M059J (cell line): ENCODE results near the gene MFAP4. TPM values are rescaled to one million over a fixed set of nuclear protein-coding genes. Genes with fewer than 3 reads are reported as not detected.

Source experiments
- DNase-seq: peaks from one replicate; pipeline ENCODE4 v3.0.0-alpha.2; 2012; ENCODE audit warnings: low read depth
- total RNA-seq: library from RNA; depleted of rRNA; stranded (reverse); fragments of >200 nt; shearing (Covaris generic); gene quantifications from 2 replicates; pipeline ENCODE4 v1.2.3, GENCODE V29; 2014

Gene MFAP4
- total RNA-seq, 1 experiment from 2014 or later, result not detected

DNA sequence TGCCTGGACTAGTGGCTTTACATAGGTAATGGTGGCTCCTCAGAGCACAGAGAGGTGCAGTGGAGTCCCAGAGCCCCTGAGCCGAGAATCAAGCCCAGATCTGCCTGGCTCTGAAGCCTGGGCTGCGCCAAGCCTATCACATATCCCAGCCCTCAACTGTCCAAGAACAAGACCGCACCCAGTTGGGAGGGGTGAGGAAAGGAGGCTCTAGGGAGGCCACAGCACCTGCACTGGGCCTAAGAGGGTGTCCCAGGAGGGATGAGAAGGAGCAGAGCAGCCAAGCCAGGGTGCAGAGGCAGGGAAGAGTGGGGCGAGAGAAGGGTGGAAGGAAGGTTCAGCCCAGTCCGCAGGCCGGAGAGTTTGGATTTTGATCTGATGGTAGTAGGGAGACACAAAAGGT is 23.1 kb upstream of the MFAP4 start:
- no peak for DNase-seq

GRCh38 chr17:19409509-19409908 is 22.5 kb upstream of the MFAP4 start:
- peak; percentile 78 for DNase-seq

DNA sequence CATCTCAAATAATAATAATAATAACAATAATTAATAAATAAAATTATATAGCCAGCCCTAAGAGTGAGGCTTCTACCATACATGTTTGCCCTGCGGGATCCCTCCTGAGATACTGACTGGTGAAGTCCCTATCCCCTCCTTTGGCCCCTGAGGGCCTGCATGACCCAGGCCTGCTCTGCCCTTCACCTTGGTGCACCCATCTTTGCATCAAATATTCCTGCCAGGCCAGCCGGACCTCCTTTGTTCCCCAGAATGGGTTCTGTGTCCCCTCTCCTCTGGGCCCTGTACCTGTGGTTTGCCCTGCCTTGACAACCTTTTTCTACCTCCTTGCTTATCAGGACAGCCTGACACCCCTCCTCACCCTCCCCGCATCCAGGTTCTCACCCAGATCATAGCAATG is 22.1 kb upstream of the MFAP4 start:
- DNase-seq, result no peak

DNA sequence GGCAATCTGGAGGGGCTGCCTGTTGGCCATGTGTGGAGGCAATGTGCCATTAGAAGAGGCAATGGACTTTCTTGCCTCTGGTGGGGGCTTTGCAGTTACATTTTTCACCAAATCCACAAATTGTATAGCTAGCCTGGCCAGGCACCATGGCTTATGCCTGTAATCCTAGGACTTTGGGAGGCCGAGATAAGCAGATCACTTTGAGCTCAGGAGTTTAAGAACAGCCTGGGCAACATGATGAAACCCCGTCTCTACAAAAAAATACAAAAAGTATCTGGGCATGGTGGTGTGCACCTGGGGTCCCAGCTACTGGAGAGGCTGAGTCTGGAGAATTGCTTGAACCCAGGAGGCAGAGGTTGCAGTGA is 21.3 kb upstream of the MFAP4 start:
- DNase-seq, result no peak

GRCh38 chr17:19407601-19408345 is 20.8 kb upstream of the MFAP4 start:
- no peak for DNase-seq

- no peak for DNase-seq
These were observed 18.1 kb upstream of the MFAP4 start for GRCh38 chr17:19405114-19405513.

DNA sequence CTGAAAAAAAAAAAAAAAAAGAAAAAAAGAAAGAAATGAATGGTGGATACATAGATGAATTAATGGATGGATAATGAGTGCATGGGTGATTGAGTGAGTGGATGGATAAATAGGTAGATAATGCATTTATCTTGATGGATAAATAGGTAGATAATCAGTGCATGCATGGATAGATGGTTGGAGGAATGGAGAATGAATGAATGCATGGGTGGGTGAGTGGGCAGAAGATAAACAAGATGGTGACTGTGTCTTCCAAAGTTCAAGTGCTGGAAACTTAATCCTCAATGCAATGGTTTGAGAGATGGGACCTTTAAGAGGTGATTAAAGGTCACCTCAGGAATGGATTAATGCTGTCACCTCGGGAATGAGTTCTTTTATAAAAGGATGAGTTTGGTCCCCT is 17.3 kb upstream of the MFAP4 start:
- no peak for DNase-seq

DNA sequence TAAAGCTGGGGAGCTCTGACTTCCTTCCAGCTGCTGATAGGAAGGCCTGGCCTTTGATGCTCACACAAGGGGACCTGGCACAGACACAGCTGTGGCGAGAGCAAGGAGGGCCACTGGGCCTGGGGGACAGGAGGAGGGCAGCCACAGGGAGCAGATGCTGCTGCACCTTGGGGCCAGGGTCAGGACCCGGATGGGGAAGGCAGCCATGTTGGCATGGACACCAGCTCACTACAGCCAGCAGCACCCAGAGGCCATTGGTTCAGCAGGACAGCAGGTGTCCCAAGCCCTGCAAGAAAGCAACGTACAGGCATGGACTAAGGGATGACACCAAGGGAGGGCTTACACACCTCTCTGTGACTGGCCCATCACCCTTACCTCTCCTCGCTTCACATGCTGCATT is 16.0 kb upstream of the MFAP4 start:
- DNase-seq, result no peak

- no peak for DNase-seq
These were observed 15.2 kb upstream of the MFAP4 start for GRCh38 chr17:19402171-19402570.

DNA sequence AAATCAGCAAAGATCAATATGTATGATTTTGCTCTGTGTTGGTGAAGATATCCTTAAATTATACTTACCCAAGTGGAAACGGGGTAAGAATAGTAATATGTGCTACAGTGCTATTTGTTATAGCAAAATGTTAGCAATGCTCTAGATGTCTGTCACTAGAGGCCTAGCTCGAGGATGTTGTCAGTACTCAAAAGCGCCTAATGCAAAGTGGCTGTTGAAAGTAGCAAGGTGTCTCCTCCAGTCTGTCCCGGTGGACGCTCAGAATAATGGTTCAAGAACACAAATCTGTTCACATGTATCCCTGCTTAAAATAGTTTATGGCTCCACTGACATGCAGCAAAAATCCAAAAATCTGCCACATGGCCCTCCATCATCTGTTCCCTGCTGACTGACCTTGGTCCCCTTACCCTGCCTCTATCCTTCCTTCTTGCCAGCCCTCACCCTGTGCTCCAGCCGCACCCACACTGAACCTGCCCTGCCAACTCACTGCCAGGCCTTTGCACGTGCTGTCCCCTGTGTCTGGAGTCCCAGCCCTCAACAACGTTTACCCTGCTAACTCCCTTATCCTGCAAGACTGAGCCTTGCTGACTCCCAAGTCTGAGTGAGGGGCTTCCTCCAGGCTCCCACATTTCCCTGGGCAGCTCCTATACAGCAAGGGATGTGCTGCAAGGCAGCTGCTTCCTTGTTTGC is 14.5 kb upstream of the MFAP4 start:
- no peak for DNase-seq

DNA sequence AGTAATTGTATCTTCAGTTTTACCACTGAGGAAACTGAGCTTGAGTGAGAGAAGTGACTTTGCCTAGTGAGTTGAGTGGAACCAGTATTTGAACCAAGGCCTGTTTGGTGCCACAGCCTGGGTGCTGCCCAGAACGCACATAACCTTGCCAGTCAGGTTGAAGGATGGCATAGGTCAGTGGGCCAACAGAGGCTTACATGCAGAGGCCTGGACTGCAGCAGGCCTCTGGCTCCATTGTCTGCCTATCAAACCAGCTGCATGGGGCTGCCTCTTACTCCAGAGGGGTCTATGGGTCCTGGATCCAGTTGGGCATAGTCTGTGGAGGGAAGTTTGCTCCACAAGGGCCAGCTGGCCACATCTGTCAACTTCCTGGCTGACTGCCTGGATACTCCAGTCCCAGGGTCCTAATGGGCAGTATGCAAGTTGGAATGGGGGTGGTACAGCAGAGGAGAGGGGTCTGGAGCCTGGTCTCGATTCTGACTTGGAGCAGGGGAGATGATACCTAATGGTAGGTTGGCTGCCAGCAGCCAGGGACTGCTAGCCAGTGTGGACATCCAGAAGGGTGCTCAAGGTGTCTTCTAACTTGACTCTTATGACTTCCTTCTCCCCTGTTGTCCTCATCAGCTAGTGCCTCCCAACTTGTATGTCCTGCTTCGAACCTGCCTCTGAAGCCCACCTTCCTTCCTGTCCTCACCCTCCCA is 12.9 kb upstream of the MFAP4 start:
- DNase-seq, result no peak

- DNase-seq, result peak; percentile 31
These were observed 11.6 kb upstream of the MFAP4 start for GRCh38 chr17:19398301-19399181.

DNA sequence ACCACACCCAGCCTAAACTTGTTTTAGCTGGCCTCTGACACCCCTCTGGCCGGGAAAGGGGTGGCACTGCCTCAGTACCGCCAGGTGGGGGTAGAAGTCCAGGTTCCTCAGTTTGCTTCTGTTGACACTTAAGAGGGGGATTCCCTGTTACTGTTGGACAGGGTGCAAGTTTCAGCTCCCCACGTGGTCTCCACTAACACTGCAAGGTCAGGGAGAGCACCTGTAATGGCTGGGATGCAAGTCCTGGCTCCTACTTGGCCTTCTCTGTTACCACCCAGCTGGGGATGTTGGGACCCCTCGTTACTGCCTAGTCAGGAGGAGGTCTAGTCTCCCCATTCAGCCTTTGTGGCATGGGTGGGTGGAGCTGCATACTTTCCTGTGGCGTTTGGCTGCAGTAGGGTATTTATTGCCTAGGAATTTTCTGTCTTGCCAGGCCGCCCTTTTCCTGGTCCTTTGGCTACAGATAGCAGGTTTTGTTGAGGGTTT is 10.6 kb upstream of the MFAP4 start:
- DNase-seq, result no peak

DNA sequence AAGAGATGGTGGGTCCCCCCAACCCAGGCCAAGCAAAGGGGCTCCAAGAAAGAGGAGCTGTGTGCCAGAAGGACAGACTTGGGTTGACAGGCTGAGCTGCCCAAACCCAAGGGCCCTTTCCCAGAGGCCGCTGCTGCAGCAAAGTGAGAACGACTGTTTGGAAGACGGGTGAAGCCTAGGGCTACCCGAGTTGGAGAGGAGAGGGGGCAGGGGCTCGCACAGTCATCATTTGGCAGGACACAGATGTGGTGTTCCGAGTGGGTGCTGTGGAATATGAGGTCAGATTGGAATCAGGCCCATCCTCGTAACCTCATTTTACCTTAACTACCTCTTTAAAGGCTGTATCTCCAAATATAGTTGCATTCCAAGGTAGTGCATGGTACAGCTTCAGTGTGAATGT is 5.3 kb upstream of the MFAP4 start:
- no peak for DNase-seq

GRCh38 chr17:19391432-19391831 is 4.4 kb upstream of the MFAP4 start:
- no peak for DNase-seq

GRCh38 chr17:19390951-19391350 is 4.0 kb upstream of the MFAP4 start:
- no peak for DNase-seq

GRCh38 chr17:19388791-19389785 is 2.1 kb upstream of the MFAP4 start:
- DNase-seq, result no peak

GRCh38 chr17:19387921-19388521 is 1.0 kb upstream of the MFAP4 start:
- peak; percentile 76 for DNase-seq

DNA sequence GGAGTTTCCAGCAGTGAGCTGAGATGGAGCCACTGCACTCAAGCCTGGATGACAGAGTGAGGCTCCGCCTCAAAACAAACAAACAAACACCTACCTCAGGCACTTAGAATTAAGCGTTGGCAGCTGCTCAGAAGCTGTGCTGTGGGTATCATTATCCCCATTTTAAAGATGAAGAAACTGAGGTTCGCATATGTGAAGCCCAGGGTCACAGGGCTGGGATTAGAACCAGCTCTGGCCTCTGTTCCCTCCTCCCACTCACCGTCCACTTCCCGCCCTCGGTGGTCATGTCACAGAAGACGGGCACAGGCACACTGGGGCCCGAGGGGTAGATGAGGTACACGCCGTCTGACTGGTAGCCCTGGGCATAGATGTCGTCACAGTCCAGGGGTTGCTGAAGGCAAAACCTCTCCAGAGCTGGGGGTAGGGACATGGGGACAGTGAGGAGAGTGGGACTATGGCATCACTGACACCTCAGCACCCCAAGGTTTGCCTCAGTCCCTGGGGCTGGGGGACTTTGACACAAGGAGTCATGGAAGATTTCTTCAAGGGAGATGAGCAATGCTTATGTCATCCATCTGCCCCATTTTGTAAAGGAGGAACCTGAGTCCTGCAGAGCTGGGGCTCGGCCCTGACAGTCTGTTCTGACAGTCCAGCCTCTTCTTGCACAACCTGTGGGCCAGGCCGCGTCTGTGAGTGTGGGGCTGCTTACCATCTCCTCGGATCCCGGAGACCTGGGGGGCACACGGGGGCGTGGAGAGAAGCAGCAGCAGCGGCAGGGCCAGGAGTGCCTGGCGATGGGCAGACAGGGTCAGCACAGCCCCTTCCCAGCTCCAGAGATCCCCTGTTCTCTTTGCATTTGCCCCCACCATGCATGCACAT is 700 bp downstream of the MFAP4 start:
- DNase-seq, result peak; percentile 85
